Calu3 (cell line): ENCODE results near the gene STX10. TPM values are rescaled to one million over a fixed set of nuclear protein-coding genes. Genes with fewer than 3 reads are reported as not detected.

Experiments used
- BruUV-seq: library from RNA; stranded (reverse); fragments of 400-500 nt; replicated peaks from 2 replicates; lab custom pipeline; 2021; lab: Mats Ljungman, UMichigan
- CTCF ChIA-PET: fragments of 300-600 bp; sonication (Branson Sonifier 250); formaldehyde crosslinking; loops from one replicate; lab custom pipeline; 2022; ENCODE audit warnings: antibody characterized with exemption; lab: Charles Lee
- DNase-seq: peaks from one replicate; pipeline ENCODE4 v3.0.0; 2022
- H3K27ac Mint-ChIP-seq: one replicate; pipeline ENCODE4 v1.8.0; 2022; ENCODE audit warnings: mixed read lengths; ENCODE audit not compliant: unreplicated experiment
- H3K27me3 Mint-ChIP-seq: one replicate; pipeline ENCODE4 v1.8.0; 2022; ENCODE audit warnings: mixed read lengths; ENCODE audit not compliant: unreplicated experiment
- H3K36me3 Mint-ChIP-seq: one replicate; pipeline ENCODE4 v1.8.0; 2022; ENCODE audit warnings: mild to moderate bottlenecking, moderate library complexity, mixed read lengths; ENCODE audit not compliant: insufficient read depth, unreplicated experiment
- H3K4me1 Mint-ChIP-seq: one replicate; pipeline ENCODE4 v1.8.0; 2022; ENCODE audit warnings: mild to moderate bottlenecking, low read depth, mixed read lengths; ENCODE audit not compliant: unreplicated experiment
- H3K4me3 Mint-ChIP-seq: one replicate; pipeline ENCODE4 v1.8.0; 2022; ENCODE audit warnings: mild to moderate bottlenecking, low read depth, moderate library complexity, mixed read lengths; ENCODE audit not compliant: unreplicated experiment
- H3K9me3 Mint-ChIP-seq: one replicate; pipeline ENCODE4 v1.8.0; 2022; ENCODE audit warnings: low read depth, mixed read lengths; ENCODE audit not compliant: unreplicated experiment
- intact Hi-C: fragments of 100-400 bp; cut with micrococcal nuclease; formaldehyde crosslinking; loops from one replicate; pipeline ENCODE4 v1.10.0; 2022; ENCODE audit not compliant: unreplicated experiment
- total RNA-seq: library from RNA; stranded (reverse); gene quantifications from 2 replicates; pipeline ENCODE4 v1.2.3, GENCODE V29; 2022
- TF ChIP-seq, protein P1 (sequence below): fragments of 200-600 bp; IDR thresholded peaks from one replicate; pipeline ENCODE4 v1.8.0; 2022; ENCODE audit warnings: antibody characterized with exemption; ENCODE audit not compliant: unreplicated experiment

The STX10 gene
- total RNA-seq, 1 experiment from 2014 or later = 52.3 TPM

DNA sequence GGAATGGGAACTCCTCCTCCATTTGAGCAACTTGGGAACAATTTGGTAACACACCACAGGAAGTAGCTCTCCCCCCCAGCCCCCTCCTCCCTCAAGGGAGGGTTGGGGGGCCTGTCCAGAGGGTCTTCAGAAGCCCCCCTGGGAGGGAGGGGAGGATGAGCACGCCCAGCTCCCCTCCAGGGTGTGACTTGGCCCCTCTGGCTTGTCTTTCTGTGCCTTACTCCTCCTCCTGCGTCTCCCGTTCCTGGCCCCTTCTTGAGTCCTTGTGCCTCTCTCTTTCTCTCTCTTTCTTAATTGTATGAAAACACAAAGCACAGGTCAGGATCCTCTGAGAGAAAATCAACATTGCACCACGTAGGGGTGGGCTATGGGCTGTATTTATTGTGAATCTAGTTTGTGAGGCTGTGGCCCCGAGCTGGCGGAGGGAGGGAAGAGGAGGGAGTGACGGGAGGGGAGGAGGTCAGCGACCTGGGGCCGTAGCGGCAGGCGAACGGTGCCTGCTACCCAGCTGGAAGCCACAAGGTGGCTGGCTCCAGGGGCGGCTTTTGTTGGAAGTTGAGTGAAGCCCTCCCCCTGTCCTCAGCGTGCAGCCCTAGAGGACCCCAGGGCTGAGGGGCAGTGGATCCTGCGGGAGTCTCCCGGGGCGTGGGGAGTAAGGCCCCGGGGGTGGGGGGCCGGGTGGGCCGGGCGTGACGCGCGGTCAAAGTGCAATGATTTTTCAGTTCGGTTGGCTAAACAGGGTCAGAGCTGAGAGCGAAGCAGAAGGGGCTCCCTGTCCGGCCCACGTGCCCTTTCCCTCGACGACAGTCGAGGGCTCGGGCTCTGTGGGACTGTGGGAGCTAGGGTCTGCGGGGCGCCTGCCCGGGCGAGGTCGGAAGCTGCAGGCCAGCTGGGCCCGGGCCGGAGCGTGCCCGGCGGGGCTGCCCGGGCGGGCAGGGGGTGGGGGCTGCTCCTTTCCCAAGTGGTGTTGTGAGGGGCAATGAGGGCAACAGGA lies 53.9 kb downstream of the STX10 start:
- intact Hi-C loops = no loop called here
- no peak for DNase-seq
- Mint-ChIP-seq H3K27ac (peak overlapping the region; percentile 29), H3K4me3 (no peak overlapping the region), H3K9me3 (no peaks in the 10 kb centered on the region), H3K27me3 (no peaks in the 10 kb centered on the region), H3K4me1 (no peaks in the 10 kb centered on the region), H3K36me3 (peaks cover 19% of the 10 kb centered on the region)
- TF ChIP-seq, protein P1, sequence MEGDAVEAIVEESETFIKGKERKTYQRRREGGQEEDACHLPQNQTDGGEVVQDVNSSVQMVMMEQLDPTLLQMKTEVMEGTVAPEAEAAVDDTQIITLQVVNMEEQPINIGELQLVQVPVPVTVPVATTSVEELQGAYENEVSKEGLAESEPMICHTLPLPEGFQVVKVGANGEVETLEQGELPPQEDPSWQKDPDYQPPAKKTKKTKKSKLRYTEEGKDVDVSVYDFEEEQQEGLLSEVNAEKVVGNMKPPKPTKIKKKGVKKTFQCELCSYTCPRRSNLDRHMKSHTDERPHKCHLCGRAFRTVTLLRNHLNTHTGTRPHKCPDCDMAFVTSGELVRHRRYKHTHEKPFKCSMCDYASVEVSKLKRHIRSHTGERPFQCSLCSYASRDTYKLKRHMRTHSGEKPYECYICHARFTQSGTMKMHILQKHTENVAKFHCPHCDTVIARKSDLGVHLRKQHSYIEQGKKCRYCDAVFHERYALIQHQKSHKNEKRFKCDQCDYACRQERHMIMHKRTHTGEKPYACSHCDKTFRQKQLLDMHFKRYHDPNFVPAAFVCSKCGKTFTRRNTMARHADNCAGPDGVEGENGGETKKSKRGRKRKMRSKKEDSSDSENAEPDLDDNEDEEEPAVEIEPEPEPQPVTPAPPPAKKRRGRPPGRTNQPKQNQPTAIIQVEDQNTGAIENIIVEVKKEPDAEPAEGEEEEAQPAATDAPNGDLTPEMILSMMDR = no peak
- CTCF ChIA-PET = interaction anchor here (3.9 kb wide), 1 partner anchor 119 kb away, joined by 35 read pairs; no protein-coding TSS in a partner anchor
- no TSS peak for BruUV-seq

DNA sequence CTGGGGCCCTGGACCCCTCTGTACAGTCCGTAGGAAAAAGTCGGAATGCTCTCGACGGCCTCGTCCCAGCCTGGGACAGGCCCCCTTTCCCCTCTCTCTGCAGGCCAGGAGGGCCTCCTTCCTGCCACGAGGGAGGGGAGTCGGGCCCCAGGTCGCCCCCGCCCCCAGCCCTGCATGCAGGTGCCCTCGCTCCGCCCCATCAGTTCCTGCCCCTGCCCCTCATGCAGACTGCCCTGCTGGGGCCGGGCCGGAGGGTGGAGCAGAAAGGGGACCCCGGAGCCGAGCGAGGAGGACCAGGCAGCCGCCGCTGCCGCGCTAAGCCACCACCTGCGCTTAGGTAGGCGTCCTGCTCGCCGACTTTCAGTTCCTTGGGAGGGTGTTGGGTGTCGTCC lies 54.8 kb downstream of the STX10 start:
- CTCF ChIA-PET = interaction anchor here (2.4 to 3.9 kb wide), 2 partner anchors 34 to 118 kb away, joined by 15 to 35 read pairs; no protein-coding TSS in a partner anchor
- no peak overlapping the region for H3K4me3 Mint-ChIP-seq
- no peak for DNase-seq
- H3K27ac Mint-ChIP-seq = no peak overlapping the region
- no peaks in the 10 kb centered on the region for H3K27me3 Mint-ChIP-seq
- BruUV-seq = no TSS peak
- no peaks in the 10 kb centered on the region for H3K4me1 Mint-ChIP-seq
- TF ChIP-seq, protein P1 = no peak
- no peaks in the 10 kb centered on the region for H3K9me3 Mint-ChIP-seq
- intact Hi-C loops = no loop called here
- H3K36me3 Mint-ChIP-seq = peaks cover 19% of the 10 kb centered on the region

DNA sequence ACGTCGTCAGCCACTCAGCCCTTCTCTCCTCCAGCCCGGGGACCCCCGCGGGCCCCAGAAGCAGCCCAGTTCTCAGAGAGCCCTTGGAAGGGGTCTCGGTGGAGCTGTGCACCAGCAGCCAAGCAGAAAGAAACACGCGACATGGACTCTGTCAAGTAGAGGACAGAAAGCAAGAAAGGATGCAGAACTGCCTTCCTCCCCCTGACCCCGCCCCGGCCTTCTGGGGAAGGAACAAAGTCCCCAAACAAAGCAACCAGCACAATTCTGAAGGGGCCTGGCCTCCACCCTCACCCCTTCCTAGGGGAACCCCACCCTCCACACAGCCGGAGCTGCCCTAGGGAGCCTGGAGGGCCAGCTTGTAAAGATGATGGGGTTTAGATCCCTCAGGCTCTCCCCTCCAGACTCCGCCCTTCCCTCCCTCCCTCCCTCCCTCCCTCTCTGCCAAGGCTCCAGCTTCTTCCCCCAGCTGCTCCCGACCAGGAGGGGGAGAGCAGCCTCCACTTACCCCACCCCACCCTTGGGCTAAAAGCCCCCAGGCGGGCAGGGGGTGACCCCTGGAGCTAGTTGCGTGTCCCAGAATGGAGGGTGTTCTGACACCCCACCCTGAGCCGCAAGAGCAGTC lies 55.3 kb downstream of the STX10 start:
- TF ChIP-seq, protein P1 = no peak
- no peak overlapping the region for H3K4me3 Mint-ChIP-seq
- CTCF ChIA-PET = interaction anchor here (1.0 to 3.9 kb wide), 7 partner anchors 12 to 130 kb away, joined by 3 to 35 read pairs (median 7); no protein-coding TSS in a partner anchor
- no TSS peak for BruUV-seq
- peaks cover 15% of the 10 kb centered on the region for H3K36me3 Mint-ChIP-seq
- H3K4me1 Mint-ChIP-seq = no peaks in the 10 kb centered on the region
- no peak for DNase-seq
- no peak overlapping the region for H3K27ac Mint-ChIP-seq
- intact Hi-C loops = loop anchor here (5.0 kb wide), 1 partner anchor 118 kb away; no protein-coding TSS in a partner anchor
- no peaks in the 10 kb centered on the region for H3K9me3 Mint-ChIP-seq
- no peaks in the 10 kb centered on the region for H3K27me3 Mint-ChIP-seq

DNA sequence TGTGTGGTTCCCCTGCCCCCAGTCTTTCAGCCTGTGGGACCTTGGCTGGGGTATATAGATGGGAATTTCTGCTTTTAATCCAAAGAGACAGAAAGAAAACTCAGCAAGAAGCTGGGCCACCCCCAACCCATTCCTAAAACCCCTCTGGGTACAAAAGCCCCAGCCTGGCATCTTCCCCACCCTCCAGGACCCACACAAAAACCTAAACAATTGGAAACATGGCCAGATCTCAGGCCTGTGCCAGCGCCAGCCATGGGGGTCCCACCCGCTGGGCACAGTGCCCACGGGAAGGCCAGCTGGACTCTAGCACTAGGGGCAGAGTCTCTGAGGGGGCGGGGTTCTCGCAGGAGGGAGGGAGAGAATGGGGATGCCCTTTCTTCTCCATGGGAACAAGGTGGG lies 56.1 kb downstream of the STX10 start:
- no peaks in the 10 kb centered on the region for H3K4me1 Mint-ChIP-seq
- CTCF ChIA-PET = interaction anchor here (1.0 to 3.9 kb wide), 9 partner anchors 12 to 129 kb away, joined by 3 to 35 read pairs (median 7); no protein-coding TSS in a partner anchor

More for the DNA sequence above, 56.1 kb downstream of the STX10 start:
- H3K9me3 Mint-ChIP-seq = no peaks in the 10 kb centered on the region
- peaks cover 14% of the 10 kb centered on the region for H3K36me3 Mint-ChIP-seq
- TF ChIP-seq, protein P1 = no peak
- DNase-seq = no peak
- intact Hi-C loops = loop anchor here (5.0 kb wide), 1 partner anchor 117 kb away; no protein-coding TSS in a partner anchor
- no peak overlapping the region for H3K27ac Mint-ChIP-seq
- no TSS peak for BruUV-seq
- H3K4me3 Mint-ChIP-seq = no peak overlapping the region
- no peaks in the 10 kb centered on the region for H3K27me3 Mint-ChIP-seq
